HG02588 (cell line): ENCODE measurements around the gene SLC24A2.
"Not testable (repeated sequence)": the region's sequence is repeated elsewhere in the genome, so short reads cannot be mapped to it uniquely, and the experiment has no call there.

Experiments
- ATAC-seq: cut with Tn5 transposase; IDR thresholded peaks from one replicate; pipeline ENCODE4 v1.9.1; 2021; ENCODE audit warnings: mild to moderate bottlenecking, moderate library complexity; ENCODE audit not compliant: unreplicated experiment

Gene SLC24A2

GRCh38 chr9:19788614-19789271 is at the start of gene SLC24A2:
Gene SLC24A2, minus strand, starts transcription at chr9:19789037.
- ATAC-seq: no peak

- not testable (repeated sequence) for ATAC-seq
These were observed 44.5 kb upstream of the SLC24A2 start for GRCh38 chr9:19833331-19833730.

GRCh38 chr9:19830796-19831195 is 42.0 kb upstream of the SLC24A2 start:
- ATAC-seq: no peak

GRCh38 chr9:19828576-19829109 is 39.8 kb upstream of the SLC24A2 start:
- no peak for ATAC-seq

GRCh38 chr9:19816769-19817168 is 27.9 kb upstream of the SLC24A2 start:
- no peak for ATAC-seq

GRCh38 chr9:19812194-19812593 is 23.4 kb upstream of the SLC24A2 start:
- ATAC-seq: no peak

- no peak for ATAC-seq
These were observed 20.8 kb upstream of the SLC24A2 start for GRCh38 chr9:19809422-19810269.

- ATAC-seq: no peak
These were observed 18.5 kb upstream of the SLC24A2 start for GRCh38 chr9:19807182-19807892.

GRCh38 chr9:19804431-19804830 is 15.6 kb upstream of the SLC24A2 start:
- no peak for ATAC-seq

GRCh38 chr9:19800884-19801283 is 12.0 kb upstream of the SLC24A2 start:
- ATAC-seq: no peak

GRCh38 chr9:19799784-19800183 is 10.9 kb upstream of the SLC24A2 start:
- no peak for ATAC-seq

- ATAC-seq: no peak
These were observed 685 bp downstream of the SLC24A2 start for GRCh38 chr9:19788152-19788551.

- no peak for ATAC-seq
These were observed 1.2 kb downstream of the SLC24A2 start for GRCh38 chr9:19787672-19788071.

- ATAC-seq: no peak
These were observed 3.6 kb downstream of the SLC24A2 start for GRCh38 chr9:19785230-19785629.

GRCh38 chr9:19784136-19784535 is 4.7 kb downstream of the SLC24A2 start:
- ATAC-seq: no peak

- ATAC-seq: no peak
These were observed 5.3 kb downstream of the SLC24A2 start for GRCh38 chr9:19783500-19783899.

GRCh38 chr9:19782005-19782404 is 6.8 kb downstream of the SLC24A2 start:
- no peak for ATAC-seq

- ATAC-seq: no peak
These were observed 7.6 kb downstream of the SLC24A2 start for GRCh38 chr9:19781240-19781639.

- ATAC-seq: no peak
These were observed 17.4 kb downstream of the SLC24A2 start for GRCh38 chr9:19771446-19771845.

GRCh38 chr9:19770973-19771372 is 17.9 kb downstream of the SLC24A2 start:
- ATAC-seq: no peak

- ATAC-seq: no peak
These were observed 19.6 kb downstream of the SLC24A2 start for GRCh38 chr9:19769213-19769612.
